Upper lobe of right lung (tissue), 1 donor: ENCODE measurements around the gene FAM53A. TPM values are rescaled to one million over a fixed set of nuclear protein-coding genes. Genes with fewer than 3 reads are reported as not detected.

ENCODE experiments used
- ATAC-seq: fragments of 200-7000 bp; cut with Tn5 transposase; one replicate; pipeline ENCODE4 v1.9.1; 2020; ENCODE audit warnings: mild to moderate bottlenecking, moderate library complexity
- DNase-seq: peaks from one replicate; pipeline ENCODE4 v3.0.0-alpha.2; 2020
- H3K27ac ChIP-seq: fragments of 200-600 bp; one replicate; pipeline ENCODE4 v1.8.0; 2022
- H3K27me3 ChIP-seq: fragments of 200-600 bp; one replicate; pipeline ENCODE4 v1.8.0; 2022; ENCODE audit warnings: mild to moderate bottlenecking
- H3K36me3 ChIP-seq: fragments of 200-600 bp; one replicate; pipeline ENCODE4 v1.8.0; 2022
- H3K4me1 ChIP-seq: fragments of 200-600 bp; one replicate; pipeline ENCODE4 v1.8.0; 2022
- H3K4me3 ChIP-seq: fragments of 200-600 bp; one replicate; pipeline ENCODE4 v1.8.0; 2022; ENCODE audit warnings: mild to moderate bottlenecking
- H3K9me3 ChIP-seq: fragments of 200-600 bp; one replicate; pipeline ENCODE4 v1.8.0; 2022
- intact Hi-C: fragments of 100-400 bp; cut with DNase I; formaldehyde crosslinking; loops from one replicate; pipeline ENCODE4 v1.11.0; 2022
- total RNA-seq: library from RNA; stranded (reverse); fragmentation: NEBNext Ultra II Directional; extraction: Animal tissue kit (Norgen Biotek cat#: 25700); gene quantifications from one replicate; pipeline ENCODE4 v1.2.1, GENCODE V29; 2021
- TF ChIP-seq, protein P1 (sequence below): fragments of 200-600 bp; IDR thresholded peaks from one replicate; pipeline ENCODE4 v1.8.0; 2022; ENCODE audit warnings: antibody characterized with exemption
- donor health status: DM: no; HTN: yes; CAD: no; lungs with severe emphysema.

The FAM53A gene
- total RNA-seq, 1 donor from 2014 or later = 2.8 TPM

GRCh38 chr4:1683261-1683735, 815 bp downstream of the FAM53A start:
- TF ChIP-seq, protein P1, sequence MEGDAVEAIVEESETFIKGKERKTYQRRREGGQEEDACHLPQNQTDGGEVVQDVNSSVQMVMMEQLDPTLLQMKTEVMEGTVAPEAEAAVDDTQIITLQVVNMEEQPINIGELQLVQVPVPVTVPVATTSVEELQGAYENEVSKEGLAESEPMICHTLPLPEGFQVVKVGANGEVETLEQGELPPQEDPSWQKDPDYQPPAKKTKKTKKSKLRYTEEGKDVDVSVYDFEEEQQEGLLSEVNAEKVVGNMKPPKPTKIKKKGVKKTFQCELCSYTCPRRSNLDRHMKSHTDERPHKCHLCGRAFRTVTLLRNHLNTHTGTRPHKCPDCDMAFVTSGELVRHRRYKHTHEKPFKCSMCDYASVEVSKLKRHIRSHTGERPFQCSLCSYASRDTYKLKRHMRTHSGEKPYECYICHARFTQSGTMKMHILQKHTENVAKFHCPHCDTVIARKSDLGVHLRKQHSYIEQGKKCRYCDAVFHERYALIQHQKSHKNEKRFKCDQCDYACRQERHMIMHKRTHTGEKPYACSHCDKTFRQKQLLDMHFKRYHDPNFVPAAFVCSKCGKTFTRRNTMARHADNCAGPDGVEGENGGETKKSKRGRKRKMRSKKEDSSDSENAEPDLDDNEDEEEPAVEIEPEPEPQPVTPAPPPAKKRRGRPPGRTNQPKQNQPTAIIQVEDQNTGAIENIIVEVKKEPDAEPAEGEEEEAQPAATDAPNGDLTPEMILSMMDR = no peak
- peak overlapping the region; percentile 65 for H3K27ac ChIP-seq
- H3K36me3 ChIP-seq = no peaks in the 10 kb centered on the region
- H3K27me3 ChIP-seq = no peaks in the 10 kb centered on the region
- intact Hi-C loops = no loop called here
- H3K4me1 ChIP-seq = peaks cover 4% of the 10 kb centered on the region
- no peak for DNase-seq
- no peak for ATAC-seq
- no peaks in the 10 kb centered on the region for H3K9me3 ChIP-seq
- peak overlapping the region; percentile 71 for H3K4me3 ChIP-seq

- H3K27ac ChIP-seq = peak overlapping the region; percentile 65
- H3K4me3 ChIP-seq = peak overlapping the region; percentile 71
- no peaks in the 10 kb centered on the region for H3K36me3 ChIP-seq
Observed at GRCh38 chr4:1682860-1683259, 1.3 kb downstream of the FAM53A start.

GRCh38 chr4:1678244-1678643, 5.9 kb downstream of the FAM53A start:
- Histone ChIP-seq H3K36me3 (no peaks in the 10 kb centered on the region), H3K9me3 (no peaks in the 10 kb centered on the region), H3K27ac (no peak overlapping the region), H3K4me1 (peaks cover 4% of the 10 kb centered on the region), H3K27me3 (no peaks in the 10 kb centered on the region), H3K4me3 (no peak overlapping the region)
- no peak for DNase-seq
- no peak for ATAC-seq
- TF ChIP-seq, protein P1 = no peak
- intact Hi-C loops = no loop called here

More at GRCh38 chr4:1682860-1683259, 1.3 kb downstream of the FAM53A start:
- H3K27me3 ChIP-seq = no peaks in the 10 kb centered on the region
- intact Hi-C loops = no loop called here
- no peak for ATAC-seq
- H3K9me3 ChIP-seq = no peaks in the 10 kb centered on the region
- H3K4me1 ChIP-seq = peaks cover 4% of the 10 kb centered on the region
- no peak for DNase-seq
- TF ChIP-seq, protein P1 = no peak

GRCh38 chr4:1676605-1677525, 7.2 kb downstream of the FAM53A start:
- H3K4me3 ChIP-seq = no peak overlapping the region
- H3K27me3 ChIP-seq = no peaks in the 10 kb centered on the region
- no peaks in the 10 kb centered on the region for H3K4me1 ChIP-seq
- no peaks in the 10 kb centered on the region for H3K36me3 ChIP-seq
- ATAC-seq = no peak
- no peak for DNase-seq
- TF ChIP-seq, protein P1 = no peak
- H3K9me3 ChIP-seq = no peaks in the 10 kb centered on the region
- H3K27ac ChIP-seq = no peak overlapping the region
- intact Hi-C loops = no loop called here

DNA sequence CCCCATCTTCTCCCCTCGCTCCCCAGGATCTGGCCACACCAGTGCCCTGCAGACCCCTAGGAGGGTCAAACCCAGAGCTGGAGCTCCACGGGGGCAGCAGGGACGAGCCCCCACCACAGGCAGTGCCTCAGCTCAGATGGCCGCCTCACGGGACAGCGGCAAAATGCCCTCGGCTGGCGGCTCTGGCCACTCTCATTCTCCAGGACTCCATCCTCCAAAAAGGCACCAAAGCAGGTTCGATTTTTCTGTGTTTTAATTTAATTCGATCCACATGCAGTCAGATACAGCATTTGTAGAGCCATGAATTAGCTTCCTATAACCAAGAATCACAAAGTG, 8.3 kb downstream of the FAM53A start:
- Histone ChIP-seq H3K27me3 (no peaks in the 10 kb centered on the region), H3K4me3 (no peak overlapping the region), H3K36me3 (no peaks in the 10 kb centered on the region), H3K4me1 (no peaks in the 10 kb centered on the region), H3K27ac (no peak overlapping the region), H3K9me3 (no peaks in the 10 kb centered on the region)
- ATAC-seq (no peak), DNase-seq (no peak)
- TF ChIP-seq, protein P1 = no peak
- intact Hi-C loops = no loop called here
